Panc1 (cell line): ENCODE measurements around the gene ADI1.

ENCODE experiments used
- CTCF ChIP-seq: fragments of 450-650 bp; IDR thresholded peaks from 2 replicates; pipeline ENCODE4 v1.5.1; 2017; ENCODE audit warnings: mild to moderate bottlenecking
- POLR2AphosphoS5 ChIP-seq: IDR thresholded peaks from 2 replicates; pipeline ENCODE4 v1.6.1; 2012; ENCODE audit warnings: mild to moderate bottlenecking, low read depth, low read length, moderate library complexity
- TCF7L2 ChIP-seq: IDR thresholded peaks from 2 replicates; pipeline ENCODE4 v1.6.1; 2011; ENCODE audit warnings: mild to moderate bottlenecking, low read depth, low read length, inconsistent platforms

GRCh38 chr2:3453190-3453999 lies 65.9 kb downstream of the ADI1 start:
- TF ChIP-seq CTCF: no peak
- TF ChIP-seq TCF7L2: no peak
- no peak for TF ChIP-seq POLR2AphosphoS5
